Body of pancreas (tissue), 4 donors: ENCODE measurements around the gene C5orf15. TPM values are rescaled to one million over a fixed set of nuclear protein-coding genes. Genes with fewer than 3 reads are reported as not detected.

Source experiments
- ATAC-seq: fragments of 150-250 bp; one replicate; pipeline ENCODE4 v1.9.1; 2016
- DNase-seq, 4 donors: peaks; one replicate each; pipeline ENCODE4 v3.0.0-alpha.2; 2019
- H3K27ac ChIP-seq, 4 donors: fragments of 200-600 bp; sonication (generic); 1 replicate in 3 of 4; 2 replicates in 1 of 4; pipeline versions ENCODE4 v1.5.1 to v1.6.1; 2016 to 2019; ENCODE audit warnings: mild to moderate bottlenecking in 1 of 4, mixed read lengths in 1 of 4, moderate library complexity in 1 of 4
- H3K27me3 ChIP-seq, 2 donors: fragments of 200-600 bp; sonication (generic); one replicate each; pipeline ENCODE4 v1.6.0; 2016; ENCODE audit warnings: mild to moderate bottlenecking in 1 of 2
- H3K36me3 ChIP-seq, 2 donors: fragments of 200-600 bp; sonication (generic); replicated peaks in 1 of 2; 2 replicates each; pipeline ENCODE4 v1.5.1; 2016; ENCODE audit warnings: low read depth in 2 of 2; ENCODE audit not compliant: insufficient read depth in 1 of 2
- H3K4me1 ChIP-seq: fragments of 200-600 bp; sonication (generic); one replicate; pipeline ENCODE4 v1.6.0; 2016
- H3K4me3 ChIP-seq, 2 donors: fragments of 200-600 bp; sonication (generic); 1 replicate in 1 of 2; 2 replicates in 1 of 2; pipeline ENCODE4 v1.5.1; 2016 to 2019
- H3K9me3 ChIP-seq, 3 donors: fragments of 200-600 bp; sonication (generic); 1 replicate in 2 of 3; 2 replicates in 1 of 3; pipeline ENCODE4 v1.5.1; 2016
- CTCF ChIP-seq, 7 experiments: fragments of 450-650 bp in 4 of 7; fragments of 200-600 bp in 3 of 7; sonication (generic) in 3 of 7; IDR thresholded peaks; one replicate each; pipeline ENCODE4 v1.5.1; 2016 to 2019; ENCODE audit warnings: antibody characterized with exemption in 7 of 7
- POLR2A ChIP-seq, 3 donors: fragments of 450-650 bp; IDR thresholded peaks; one replicate each; pipeline ENCODE4 v1.6.1; 2016; ENCODE audit warnings: antibody characterized with exemption in 3 of 3, mild to moderate bottlenecking in 2 of 3
- WGBS, 2 donors: methylation state at CpG; one replicate each; pipeline ENCODE4 v1.1.5; 2017; 5-methylcytosine and 5-hydroxymethylcytosine counted together
- intact Hi-C: fragments of 100-400 bp; cut with DNase I; formaldehyde crosslinking; loops from one replicate; pipeline ENCODE4 v1.15.1; 2023
- total RNA-seq, 2 donors: library from RNA; depleted of rRNA; stranded (reverse); fragments of >200 nt; gene quantifications; one replicate each; pipeline ENCODE4 v1.1.0, GENCODE V29; 2016

Gene C5orf15
- total RNA-seq, 2 donors from 2014 or later = 20.4 to 28.0 TPM

- DNase-seq (no peak), ATAC-seq (no peak)
- H3K27ac ChIP-seq = no peak overlapping the region
- H3K4me1 ChIP-seq = peaks cover 21% of the 10 kb centered on the region
- no peak for TF ChIP-seq CTCF (IDR thresholded peaks at IDR 0.05)
- TF ChIP-seq POLR2A (IDR thresholded peaks at IDR 0.05) = no peak
- H3K4me3 ChIP-seq = no peak overlapping the region
- H3K27me3 ChIP-seq = no peaks in the 10 kb centered on the region
- intact Hi-C loops = no loop called here
- 67 to 82% methylated on average over 3 to 6 of the region's 6 CpGs for WGBS, 2 donors
- no peaks in the 10 kb centered on the region for H3K36me3 ChIP-seq
- H3K9me3 ChIP-seq = no peaks in the 10 kb centered on the region
These were observed 57.9 kb downstream of the C5orf15 start for GRCh38 chr5:133910571-133910970.

DNA sequence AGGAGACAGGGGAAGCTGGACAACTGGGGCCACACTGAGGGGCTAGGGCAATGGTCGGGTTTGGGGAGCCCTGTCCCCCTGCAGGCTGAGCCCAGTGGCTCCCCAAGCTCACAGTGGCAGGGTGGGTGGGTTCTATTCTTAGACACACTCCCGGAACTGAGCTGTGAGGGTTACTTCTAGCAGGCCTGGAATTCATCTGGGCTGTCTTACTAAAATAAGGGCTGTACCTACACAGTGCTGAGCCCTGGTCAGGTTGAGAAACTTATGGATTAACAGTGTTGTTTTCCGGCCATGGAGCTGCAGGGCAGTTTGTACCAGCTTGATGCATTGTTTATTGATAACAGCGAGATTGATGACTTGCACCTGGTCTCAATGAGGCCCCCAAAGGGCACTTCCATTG, 58.8 kb downstream of the C5orf15 start:
- Histone ChIP-seq H3K9me3 (no peaks in the 10 kb centered on the region), H3K4me1 (peaks cover 19% of the 10 kb centered on the region), H3K27ac (no peak overlapping the region), H3K36me3 (no peaks in the 10 kb centered on the region), H3K4me3 (no peak overlapping the region), H3K27me3 (no peaks in the 10 kb centered on the region)
- ATAC-seq (no peak), DNase-seq (no peak)
- WGBS, 2 donors = 83 to 90% methylated on average over 3 to 4 of the region's 4 CpGs
- TF ChIP-seq POLR2A (IDR thresholded peaks at IDR 0.05) (no peak), CTCF (IDR thresholded peaks at IDR 0.05) (no peak)
- intact Hi-C loops = no loop called here

- ATAC-seq = no peak
- Histone ChIP-seq H3K27ac (no peak overlapping the region), H3K27me3 (no peaks in the 10 kb centered on the region), H3K4me1 (no peaks in the 10 kb centered on the region), H3K36me3 (no peaks in the 10 kb centered on the region), H3K4me3 (no peak overlapping the region), H3K9me3 (no peaks in the 10 kb centered on the region)
- DNase-seq = peak in 3 of 4 donors; percentile 28 to 59 (median 43)
- no peak for TF ChIP-seq CTCF (IDR thresholded peaks at IDR 0.05)
- no peak for TF ChIP-seq POLR2A (IDR thresholded peaks at IDR 0.05)
- 68 to 79% methylated on average over 2 to 9 of the region's 9 CpGs for WGBS, 2 donors
- intact Hi-C loops = no loop called here
These were observed 61.4 kb downstream of the C5orf15 start for GRCh38 chr5:133907075-133907474.

- Histone ChIP-seq H3K4me3 (no peak overlapping the region), H3K36me3 (no peaks in the 10 kb centered on the region), H3K4me1 (no peaks in the 10 kb centered on the region), H3K9me3 (no peaks in the 10 kb centered on the region), H3K27me3 (no peaks in the 10 kb centered on the region), H3K27ac (no peak overlapping the region)
- DNase-seq (no peak), ATAC-seq (no peak)
- WGBS, 2 donors = 74 to 76% methylated on average over 4 to 6 of the region's 6 CpGs
- TF ChIP-seq POLR2A (IDR thresholded peaks at IDR 0.05) = no peak
- TF ChIP-seq CTCF (IDR thresholded peaks at IDR 0.05) = no peak
- intact Hi-C loops = no loop called here
These were observed 62.1 kb downstream of the C5orf15 start for GRCh38 chr5:133906303-133906702.

Other genes with a start within 250 kb of the C5orf15 start
- 10 to 100 TPM; 37.6 to 65.1 TPM for gene VDAC1, start 36.4 kb upstream of the C5orf15 start, total RNA-seq
- 1 to 10 TPM; 6.3 to 9.1 TPM for gene TCF7, start 146.1 kb upstream of the C5orf15 start, total RNA-seq
- 10 to 100 TPM; 31.6 to 46.8 TPM for gene SKP1, start 208.3 kb upstream of the C5orf15 start, total RNA-seq